A549 (cell line): ENCODE results near the gene TAF15. TPM values are rescaled to one million over a fixed set of nuclear protein-coding genes. Genes with fewer than 3 reads are reported as not detected.

Experiments used
- ATAC-seq, 2 experiments: fragments of 200-7000 bp in 1 of 2; fragments of >200 bp in 1 of 2; cut with Nextera tagmentation in 1 of 2; cut with Tn5 transposase in 1 of 2; 3 replicates each; pipeline versions ENCODE4 v1.8.0 to v1.9.1; 2018 to 2020; ENCODE audit warnings: mild to moderate bottlenecking in 1 of 2, moderate library complexity in 1 of 2
- CTCF ChIA-PET: fragments of 300-600 bp; sonication (Branson Sonifier 250); formaldehyde crosslinking; extraction: SDS; loops from one replicate; lab custom pipeline; 2021; ENCODE audit warnings: antibody characterized with exemption, inconsistent platforms; lab: Yijun Ruan, JAX
- POLR2A ChIA-PET: fragments of 350-600 bp; formaldehyde crosslinking; extraction: SDS; loops from one replicate; lab custom pipeline; 2021; ENCODE audit warnings: antibody characterized with exemption, inconsistent platforms; lab: Yijun Ruan, JAX
- DNase-seq, 2 experiments: peaks; one replicate each; pipeline versions ENCODE4 v3.0.0 to v3.0.0-alpha.2; 2011 to 2016; ENCODE audit warnings: low read depth in 1 of 2, low spot score in 1 of 2
- FAIRE-seq: peaks from 2 replicates; lab custom pipeline; 2011; peaks lifted over from hg19 to GRCh38; lab: Jason Lieb, UNC
- H3K27ac ChIP-seq, 2 experiments: fragments of >200 bp; sonication (Bioruptor Twin); formaldehyde crosslinking; 3 replicates each; pipeline ENCODE4 v1.5.1; 2016 to 2017
- H3K4me1 ChIP-seq: fragments of >200 bp; sonication (Bioruptor Twin); formaldehyde crosslinking; 3 replicates; pipeline ENCODE4 v1.6.1; 2016
- H3K4me2 ChIP-seq: fragments of >200 bp; sonication (Bioruptor Twin); formaldehyde crosslinking; 3 replicates; pipeline ENCODE4 v1.6.1; 2016
- H3K4me3 ChIP-seq: fragments of >200 bp; sonication (Bioruptor Twin); formaldehyde crosslinking; 3 replicates; pipeline ENCODE4 v1.5.1; 2016
- H3K9me3 ChIP-seq: fragments of >200 bp; sonication (Bioruptor Twin); formaldehyde crosslinking; 3 replicates; pipeline ENCODE4 v1.6.1; 2016
- BHLHE40 ChIP-seq: IDR thresholded peaks from 2 replicates; pipeline ENCODE4 v1.6.1; 2012; ENCODE audit warnings: low read depth, low read length, inconsistent platforms
- CHD2 ChIP-seq: fragments of 150-350 bp; IDR thresholded peaks from 2 replicates; pipeline ENCODE4 v1.6.1; 2014; ENCODE audit warnings: low read length; ENCODE audit not compliant: partially characterized antibody
- CHD4 ChIP-seq: fragments of 200-600 bp; sonication (generic); IDR thresholded peaks from 2 replicates; pipeline ENCODE4 v1.6.1; 2016; ENCODE audit warnings: antibody characterized with exemption, mild to moderate bottlenecking, borderline replicate concordance
- ESRRA ChIP-seq: fragments of 150-350 bp; IDR thresholded peaks from 2 replicates; pipeline ENCODE4 v1.6.1; 2014; ENCODE audit warnings: mild to moderate bottlenecking, low read length, borderline replicate concordance
- FOSB ChIP-seq: fragments of 250-450 bp; sonication (Bioruptor Pico); IDR thresholded peaks from 2 replicates; pipeline ENCODE4 v1.5.0; 2020; ENCODE audit warnings: mild to moderate bottlenecking, moderate library complexity
- GATA3 ChIP-seq: IDR thresholded peaks from 2 replicates; pipeline ENCODE4 v1.6.1; 2012; ENCODE audit warnings: borderline replicate concordance
- HEYL ChIP-seq: fragments of 250-450 bp; sonication (Bioruptor Pico); IDR thresholded peaks from 2 replicates; pipeline ENCODE4 v1.8.0; 2021; ENCODE audit warnings: mild to moderate bottlenecking, moderate library complexity
- HOXB13 ChIP-seq: fragments of 250-450 bp; sonication (Bioruptor Pico); IDR thresholded peaks from 2 replicates; pipeline ENCODE4 v1.5.0; 2020; ENCODE audit warnings: low read depth, mild to moderate bottlenecking, moderate library complexity
- HOXB5 ChIP-seq: fragments of 250-450 bp; sonication (Bioruptor Pico); IDR thresholded peaks from 2 replicates; pipeline ENCODE4 v1.5.0; 2020; ENCODE audit warnings: mild to moderate bottlenecking, moderate library complexity
- JUN ChIP-seq, 2 experiments: fragments of >200 bp; sonication (Bioruptor Twin); formaldehyde crosslinking; IDR thresholded peaks; 2 replicates in 1 of 2; 3 replicates in 1 of 2; pipeline ENCODE4 v1.6.1; 2016 to 2017
- MYC ChIP-seq: IDR thresholded peaks from 2 replicates; pipeline ENCODE4 v1.6.1; 2012; ENCODE audit warnings: mild to moderate bottlenecking, inconsistent platforms, low read length, improper control_type of control experiment, borderline replicate concordance
- PHF8 ChIP-seq: fragments of 200-600 bp; sonication (generic); IDR thresholded peaks from 2 replicates; pipeline ENCODE4 v1.6.1; 2016; ENCODE audit warnings: low read depth, mild to moderate bottlenecking, antibody characterized with exemption, moderate library complexity, borderline replicate concordance
- POLR2A ChIP-seq: IDR thresholded peaks from 2 replicates; pipeline ENCODE4 v1.6.1; 2012; ENCODE audit warnings: mild to moderate bottlenecking, low read length
- RAD21 ChIP-seq, 2 experiments: fragments of >200 bp in 1 of 2; sonication (Bioruptor Twin) in 1 of 2; formaldehyde crosslinking in 1 of 2; IDR thresholded peaks in 1 of 2; conservative IDR thresholded peaks in 1 of 2; 2 replicates in 1 of 2; 3 replicates in 1 of 2; pipeline ENCODE4 v1.6.1; 2012 to 2018; ENCODE audit warnings: inconsistent platforms in 1 of 2
- SMC3 ChIP-seq: fragments of >200 bp; sonication (Bioruptor Twin); formaldehyde crosslinking; IDR thresholded peaks from 3 replicates; pipeline ENCODE4 v1.6.1; 2018; ENCODE audit warnings: inconsistent platforms
- TP53 ChIP-seq: fragments of 250-450 bp; sonication (Bioruptor Pico); IDR thresholded peaks from 2 replicates; pipeline ENCODE4 v1.5.0; 2021; ENCODE audit warnings: mild to moderate bottlenecking, moderate library complexity
- ZNF302 ChIP-seq: fragments of 250-450 bp; sonication (Bioruptor Pico); IDR thresholded peaks from 2 replicates; pipeline ENCODE4 v1.9.0; 2021; ENCODE audit warnings: inconsistent platforms, mild to moderate bottlenecking, moderate library complexity
- WGBS: methylation state at CpG from one replicate; pipeline ENCODE4 v1.1.6; 2017; ENCODE audit errors: missing lambda C conversion rate; 5-methylcytosine and 5-hydroxymethylcytosine counted together
- polyA plus RNA-seq, 4 experiments: library from polyadenylated mRNA; depleted of rRNA in 3 of 4; stranded (reverse); fragments of >200 nt; fragmentation: RNase III in 1 of 4; extraction: RNeasy Plus Mini Kit Qiagen cat#74134 plus additional on column Dnase treatment in 1 of 4; gene quantifications; 2 replicates in 3 of 4; 3 replicates in 1 of 4; pipeline ENCODE4 v1.2.3, GENCODE V29; 2011 to 2017
- TF ChIP-seq, protein P1 (sequence below): IDR thresholded peaks from 2 replicates; pipeline ENCODE4 v1.6.1; 2012
- TF ChIP-seq, protein P2 (sequence below): fragments of >200 bp; sonication (Bioruptor Twin); formaldehyde crosslinking; IDR thresholded peaks from 3 replicates; pipeline ENCODE4 v1.6.1; 2016
- TF ChIP-seq, protein P3 (sequence below): IDR thresholded peaks from 2 replicates; pipeline ENCODE4 v1.6.1; 2012; ENCODE audit warnings: low read depth, borderline replicate concordance
- TF ChIP-seq, protein P4 (sequence below): fragments of 250-450 bp; sonication (Bioruptor Pico); IDR thresholded peaks from 2 replicates; pipeline ENCODE4 v1.5.0; 2020; ENCODE audit warnings: low read depth, mild to moderate bottlenecking, moderate library complexity
- TF ChIP-seq, protein P5 (sequence below): fragments of 150-350 bp; IDR thresholded peaks from 2 replicates; pipeline ENCODE4 v1.6.1; 2014; ENCODE audit warnings: low read depth, mild to moderate bottlenecking, low read length
- TF ChIP-seq, protein P6 (sequence below): IDR thresholded peaks from 2 replicates; pipeline ENCODE4 v1.6.1; 2012
- TF ChIP-seq, protein P7 (sequence below): fragments of >200 bp; sonication (Bioruptor Twin); formaldehyde crosslinking; IDR thresholded peaks from 3 replicates; pipeline ENCODE4 v1.5.1; 2016
- TF ChIP-seq, protein P8 (sequence below): fragments of 250-450 bp; sonication (Bioruptor Pico); IDR thresholded peaks from 2 replicates; pipeline ENCODE4 v1.5.0; 2021; ENCODE audit warnings: mild to moderate bottlenecking, moderate library complexity, borderline replicate concordance

Gene TAF15
- polyA plus RNA-seq, 2 of the 4 experiments (the other 2 are of a cell fraction): 130 to 544 TPM

DNA sequence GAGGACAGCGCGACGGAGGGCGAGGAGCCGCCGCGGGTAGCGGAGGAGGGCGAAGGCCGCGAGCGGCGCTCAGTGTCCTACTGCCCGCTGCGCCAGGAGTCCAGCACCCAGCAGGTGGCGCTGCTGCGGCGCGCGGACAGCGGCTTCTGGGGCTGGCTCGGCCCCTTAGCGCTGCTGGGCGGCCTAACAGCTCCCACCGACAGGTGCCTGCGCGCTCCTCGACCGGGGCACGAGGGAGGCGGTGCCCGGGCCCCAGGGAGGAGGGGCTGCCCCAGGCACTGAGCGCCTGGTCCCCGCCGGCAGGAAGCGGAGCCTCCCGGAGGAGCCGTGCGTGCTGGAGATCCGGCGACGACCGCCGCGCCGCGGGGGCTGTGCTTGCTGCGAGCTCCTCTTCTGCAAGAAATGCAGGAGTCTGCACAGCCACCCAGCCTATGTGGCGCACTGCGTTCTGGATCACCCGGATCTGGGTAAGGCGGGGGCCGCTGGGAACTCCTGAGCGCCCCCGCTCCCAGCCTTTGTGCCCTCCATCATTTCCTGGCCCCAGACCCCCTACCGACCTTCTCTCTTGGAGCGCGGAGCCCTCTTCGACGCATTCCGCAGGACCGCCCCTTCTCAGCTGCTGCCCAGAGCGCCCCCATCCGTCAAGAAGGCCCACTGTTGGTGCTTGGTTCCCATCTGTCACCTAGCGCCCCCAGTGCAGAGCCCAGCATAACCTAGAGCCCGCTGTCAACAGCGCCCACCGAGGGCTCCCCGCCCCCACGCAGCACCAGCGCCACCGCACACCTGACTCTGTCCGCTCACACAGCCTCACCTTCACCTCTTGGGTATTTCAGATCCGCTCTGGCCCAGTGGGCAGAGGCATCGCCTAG, 44.9 kb upstream of the TAF15 start:
- Histone ChIP-seq H3K27ac (peak overlapping the region; percentile 82 to 87), H3K4me3 (peak overlapping the region; percentile 65), H3K4me2 (peak overlapping the region; percentile 81), H3K9me3 (no peaks in the 10 kb centered on the region), H3K4me1 (no peaks in the 10 kb centered on the region)
- ATAC-seq (peak; percentile 94 to 95), FAIRE-seq (no peak), DNase-seq (peak; percentile 96 to 98)
- WGBS: 5% methylated on average over 64 of the region's 75 CpGs
- TF ChIP-seq CHD4: no peak
- TF ChIP-seq, protein P1, sequence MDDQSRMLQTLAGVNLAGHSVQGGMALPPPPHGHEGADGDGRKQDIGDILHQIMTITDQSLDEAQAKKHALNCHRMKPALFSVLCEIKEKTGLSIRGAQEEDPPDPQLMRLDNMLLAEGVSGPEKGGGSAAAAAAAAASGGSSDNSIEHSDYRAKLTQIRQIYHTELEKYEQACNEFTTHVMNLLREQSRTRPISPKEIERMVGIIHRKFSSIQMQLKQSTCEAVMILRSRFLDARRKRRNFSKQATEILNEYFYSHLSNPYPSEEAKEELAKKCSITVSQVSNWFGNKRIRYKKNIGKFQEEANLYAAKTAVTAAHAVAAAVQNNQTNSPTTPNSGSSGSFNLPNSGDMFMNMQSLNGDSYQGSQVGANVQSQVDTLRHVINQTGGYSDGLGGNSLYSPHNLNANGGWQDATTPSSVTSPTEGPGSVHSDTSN: 0 out of 2 replicates have a peak, but pooled peaks have one; percentile 12
- TF ChIP-seq JUN (IDR thresholded peaks at IDR 0.05): peak in 1 of 2 experiments; percentile 54; a peak in 1 of 5 replicates
- TF ChIP-seq, protein P2, sequence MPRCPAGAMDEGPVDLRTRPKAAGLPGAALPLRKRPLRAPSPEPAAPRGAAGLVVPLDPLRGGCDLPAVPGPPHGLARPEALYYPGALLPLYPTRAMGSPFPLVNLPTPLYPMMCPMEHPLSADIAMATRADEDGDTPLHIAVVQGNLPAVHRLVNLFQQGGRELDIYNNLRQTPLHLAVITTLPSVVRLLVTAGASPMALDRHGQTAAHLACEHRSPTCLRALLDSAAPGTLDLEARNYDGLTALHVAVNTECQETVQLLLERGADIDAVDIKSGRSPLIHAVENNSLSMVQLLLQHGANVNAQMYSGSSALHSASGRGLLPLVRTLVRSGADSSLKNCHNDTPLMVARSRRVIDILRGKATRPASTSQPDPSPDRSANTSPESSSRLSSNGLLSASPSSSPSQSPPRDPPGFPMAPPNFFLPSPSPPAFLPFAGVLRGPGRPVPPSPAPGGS: 0 out of 3 replicates have a peak, but pooled peaks have one; percentile 29
- TF ChIP-seq, protein P3, sequence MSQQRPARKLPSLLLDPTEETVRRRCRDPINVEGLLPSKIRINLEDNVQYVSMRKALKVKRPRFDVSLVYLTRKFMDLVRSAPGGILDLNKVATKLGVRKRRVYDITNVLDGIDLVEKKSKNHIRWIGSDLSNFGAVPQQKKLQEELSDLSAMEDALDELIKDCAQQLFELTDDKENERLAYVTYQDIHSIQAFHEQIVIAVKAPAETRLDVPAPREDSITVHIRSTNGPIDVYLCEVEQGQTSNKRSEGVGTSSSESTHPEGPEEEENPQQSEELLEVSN: peak; percentile 91
- TF ChIP-seq MYC: peak; percentile 55; the same call in 1 of the 2 replicates
- peak; percentile 60; the same call in 1 of the 2 replicates for TF ChIP-seq HOXB13 (CRISPR knock-in tag)
- no peak; the same call in none of the 2 replicates for TF ChIP-seq POLR2A
- TF ChIP-seq, protein P4, sequence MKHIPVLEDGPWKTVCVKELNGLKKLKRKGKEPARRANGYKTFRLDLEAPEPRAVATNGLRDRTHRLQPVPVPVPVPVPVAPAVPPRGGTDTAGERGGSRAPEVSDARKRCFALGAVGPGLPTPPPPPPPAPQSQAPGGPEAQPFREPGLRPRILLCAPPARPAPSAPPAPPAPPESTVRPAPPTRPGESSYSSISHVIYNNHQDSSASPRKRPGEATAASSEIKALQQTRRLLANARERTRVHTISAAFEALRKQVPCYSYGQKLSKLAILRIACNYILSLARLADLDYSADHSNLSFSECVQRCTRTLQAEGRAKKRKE: peak; percentile 28; the same call in 1 of the 2 replicates
- TF ChIP-seq SMC3: peak; percentile 99
- 0 out of 2 replicates have a peak, but pooled peaks have one; percentile 65 for TF ChIP-seq TP53
- TF ChIP-seq, protein P5, sequence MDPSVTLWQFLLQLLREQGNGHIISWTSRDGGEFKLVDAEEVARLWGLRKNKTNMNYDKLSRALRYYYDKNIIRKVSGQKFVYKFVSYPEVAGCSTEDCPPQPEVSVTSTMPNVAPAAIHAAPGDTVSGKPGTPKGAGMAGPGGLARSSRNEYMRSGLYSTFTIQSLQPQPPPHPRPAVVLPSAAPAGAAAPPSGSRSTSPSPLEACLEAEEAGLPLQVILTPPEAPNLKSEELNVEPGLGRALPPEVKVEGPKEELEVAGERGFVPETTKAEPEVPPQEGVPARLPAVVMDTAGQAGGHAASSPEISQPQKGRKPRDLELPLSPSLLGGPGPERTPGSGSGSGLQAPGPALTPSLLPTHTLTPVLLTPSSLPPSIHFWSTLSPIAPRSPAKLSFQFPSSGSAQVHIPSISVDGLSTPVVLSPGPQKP: no peak
- no peak for TF ChIP-seq CHD2
- no peak for TF ChIP-seq HEYL (CRISPR knock-in tag)
- TF ChIP-seq, protein P6, sequence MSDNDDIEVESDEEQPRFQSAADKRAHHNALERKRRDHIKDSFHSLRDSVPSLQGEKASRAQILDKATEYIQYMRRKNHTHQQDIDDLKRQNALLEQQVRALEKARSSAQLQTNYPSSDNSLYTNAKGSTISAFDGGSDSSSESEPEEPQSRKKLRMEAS: peak; percentile 93
- no peak for TF ChIP-seq FOSB (CRISPR knock-in tag)
- TF ChIP-seq, protein P7, sequence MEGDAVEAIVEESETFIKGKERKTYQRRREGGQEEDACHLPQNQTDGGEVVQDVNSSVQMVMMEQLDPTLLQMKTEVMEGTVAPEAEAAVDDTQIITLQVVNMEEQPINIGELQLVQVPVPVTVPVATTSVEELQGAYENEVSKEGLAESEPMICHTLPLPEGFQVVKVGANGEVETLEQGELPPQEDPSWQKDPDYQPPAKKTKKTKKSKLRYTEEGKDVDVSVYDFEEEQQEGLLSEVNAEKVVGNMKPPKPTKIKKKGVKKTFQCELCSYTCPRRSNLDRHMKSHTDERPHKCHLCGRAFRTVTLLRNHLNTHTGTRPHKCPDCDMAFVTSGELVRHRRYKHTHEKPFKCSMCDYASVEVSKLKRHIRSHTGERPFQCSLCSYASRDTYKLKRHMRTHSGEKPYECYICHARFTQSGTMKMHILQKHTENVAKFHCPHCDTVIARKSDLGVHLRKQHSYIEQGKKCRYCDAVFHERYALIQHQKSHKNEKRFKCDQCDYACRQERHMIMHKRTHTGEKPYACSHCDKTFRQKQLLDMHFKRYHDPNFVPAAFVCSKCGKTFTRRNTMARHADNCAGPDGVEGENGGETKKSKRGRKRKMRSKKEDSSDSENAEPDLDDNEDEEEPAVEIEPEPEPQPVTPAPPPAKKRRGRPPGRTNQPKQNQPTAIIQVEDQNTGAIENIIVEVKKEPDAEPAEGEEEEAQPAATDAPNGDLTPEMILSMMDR: peak; percentile 94
- 0 out of 2 replicates have a peak, but pooled peaks have one; percentile 46 for TF ChIP-seq ESRRA
- TF ChIP-seq, protein P8, sequence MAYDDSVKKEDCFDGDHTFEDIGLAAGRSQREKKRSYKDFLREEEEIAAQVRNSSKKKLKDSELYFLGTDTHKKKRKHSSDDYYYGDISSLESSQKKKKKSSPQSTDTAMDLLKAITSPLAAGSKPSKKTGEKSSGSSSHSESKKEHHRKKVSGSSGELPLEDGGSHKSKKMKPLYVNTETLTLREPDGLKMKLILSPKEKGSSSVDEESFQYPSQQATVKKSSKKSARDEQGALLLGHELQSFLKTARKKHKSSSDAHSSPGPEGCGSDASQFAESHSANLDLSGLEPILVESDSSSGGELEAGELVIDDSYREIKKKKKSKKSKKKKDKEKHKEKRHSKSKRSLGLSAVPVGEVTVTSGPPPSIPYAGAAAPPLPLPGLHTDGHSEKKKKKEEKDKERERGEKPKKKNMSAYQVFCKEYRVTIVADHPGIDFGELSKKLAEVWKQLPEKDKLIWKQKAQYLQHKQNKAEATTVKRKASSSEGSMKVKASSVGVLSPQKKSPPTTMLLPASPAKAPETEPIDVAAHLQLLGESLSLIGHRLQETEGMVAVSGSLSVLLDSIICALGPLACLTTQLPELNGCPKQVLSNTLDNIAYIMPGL: peak; percentile 90; the same call in 1 of the 2 replicates
- TF ChIP-seq GATA3: 0 out of 2 replicates have a peak, but pooled peaks have one; percentile 22
- peak; percentile 67; the same call in 1 of the 2 replicates for TF ChIP-seq PHF8
- peak; percentile 22; the same call in 1 of the 2 replicates for TF ChIP-seq BHLHE40
- no peak for TF ChIP-seq ZNF302
- peak; percentile 85 to 96 for TF ChIP-seq RAD21 (conservative IDR thresholded peaks at IDR 0.05 in 1 of 2, IDR thresholded peaks at IDR 0.05 in 1 of 2)
- TF ChIP-seq HOXB5 (CRISPR knock-in tag): peak; percentile 79
- ChIA-PET CTCF (interaction anchor here (0.5 to 43.9 kb wide), 74 partner anchors 8 to 1136 kb away, joined by 3 to 2039 read pairs (median 5); partner anchors contain the start of genes AP2B1, C17orf50, GAS2L2 and MMP28), POLR2A (interaction anchor here (0.5 to 5.8 kb wide), 11 partner anchors 14 to 195 kb away, joined by 3 to 156 read pairs (median 5); partner anchors contain the start of genes MMP28 and TAF15)
